ENCODE measurements around the gene CEMIP2. TPM values are rescaled to one million over a fixed set of nuclear protein-coding genes. Genes with fewer than 3 reads are reported as not detected.

The CEMIP2 gene
- total and polyA plus RNA-seq, 8 donors: 12.4 to 218 (median 59.8) TPM

DNA sequence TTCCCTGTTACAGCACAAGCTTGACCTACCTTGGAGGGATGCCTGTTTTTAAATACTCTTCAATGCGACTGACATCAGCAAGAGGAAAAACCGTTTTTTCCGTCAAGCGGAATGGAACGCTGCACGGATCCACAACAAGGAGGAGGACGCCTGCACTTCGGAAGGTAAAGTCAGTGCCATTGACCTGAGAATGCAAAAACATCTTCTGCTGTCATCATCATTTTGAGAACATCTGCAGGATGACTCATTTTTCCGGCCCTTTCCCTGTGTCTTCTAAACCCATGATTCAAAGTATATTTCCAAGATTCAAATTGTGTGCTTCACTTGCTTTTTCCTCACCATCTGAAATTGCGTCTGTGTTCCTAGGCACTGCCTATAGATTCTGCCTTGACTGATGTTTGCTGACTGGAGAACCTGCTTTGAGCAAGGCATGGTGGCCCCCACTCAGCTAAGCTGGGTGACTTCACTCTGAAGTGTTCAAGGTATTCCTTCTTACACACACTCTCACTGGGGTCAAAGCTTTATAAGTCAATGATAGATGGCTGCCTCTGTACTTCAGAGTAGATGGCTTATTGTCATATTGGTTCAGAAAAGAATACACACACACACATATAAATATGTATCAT is 78.1 kb downstream of the CEMIP2 start:
- H3K36me3 ChIP-seq: peaks cover 39 to 99% (median 83%) of the 10 kb centered on the region in 4 donors
- H3K27ac ChIP-seq: no peak overlapping the region
- no peaks in the 10 kb centered on the region for H3K9me3 ChIP-seq
- H3K27me3 ChIP-seq: no peaks in the 10 kb centered on the region
- TF ChIP-seq POLR2A (IDR thresholded peaks at IDR 0.05) (no peak), EP300 (IDR thresholded peaks at IDR 0.05) (no peak), POLR2AphosphoS5 (IDR thresholded peaks at IDR 0.05) (peak in 1 of 3 donors; percentile 2), CTCF (IDR thresholded peaks at IDR 0.05) (no peak)
- intact Hi-C loops (cut with DNase I; ENCODE audit: low total_unique reads): no loop called here
- H3K4me3 ChIP-seq: no peak overlapping the region
- 92 to 96% (median 95%) methylated on average over 10 of the region's 10 CpGs for WGBS, 5 donors
- DNase-seq: no peak
- H3K4me1 ChIP-seq: peaks cover 0 to 9% (median 2%) of the 10 kb centered on the region in 4 donors

DNA sequence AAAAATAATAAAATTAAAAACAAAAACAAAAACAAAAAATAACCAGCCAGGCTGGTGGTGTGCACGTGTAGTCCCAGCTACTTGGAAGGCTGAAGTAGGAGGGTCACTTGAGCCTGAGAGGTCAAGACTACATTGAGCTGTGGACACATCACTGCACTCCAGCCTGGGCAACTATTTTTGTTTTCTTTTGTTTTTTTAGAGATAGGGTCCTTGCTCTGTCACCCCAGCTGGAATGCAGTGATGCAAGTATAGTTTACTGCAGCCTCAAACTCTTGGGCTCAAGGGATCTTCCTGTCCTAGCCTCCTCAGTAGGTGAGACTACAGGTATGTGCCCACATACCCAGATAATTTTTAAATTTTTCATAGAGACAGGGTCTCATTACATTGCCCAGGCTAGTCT is 80.6 kb downstream of the CEMIP2 start:
- no peak overlapping the region for H3K4me3 ChIP-seq
- intact Hi-C loops (cut with DNase I; ENCODE audit: low total_unique reads): no loop called here
- H3K27me3 ChIP-seq: no peaks in the 10 kb centered on the region
- H3K4me1 ChIP-seq: peaks cover 0 to 24% (median 6%) of the 10 kb centered on the region in 4 donors
- no peaks in the 10 kb centered on the region for H3K9me3 ChIP-seq
- no peak overlapping the region for H3K27ac ChIP-seq
- DNase-seq: no peak
- H3K36me3 ChIP-seq: peaks cover 34 to 96% (median 77%) of the 10 kb centered on the region in 4 donors
- WGBS, 5 donors: 58 to 80% (median 63%) methylated on average over 1 of the region's 1 CpG
- no peak for TF ChIP-seq CTCF (IDR thresholded peaks at IDR 0.05)
- no peak for TF ChIP-seq POLR2AphosphoS5 (IDR thresholded peaks at IDR 0.05)
- no peak for TF ChIP-seq POLR2A (IDR thresholded peaks at IDR 0.05)
- TF ChIP-seq EP300 (IDR thresholded peaks at IDR 0.05): no peak

DNA sequence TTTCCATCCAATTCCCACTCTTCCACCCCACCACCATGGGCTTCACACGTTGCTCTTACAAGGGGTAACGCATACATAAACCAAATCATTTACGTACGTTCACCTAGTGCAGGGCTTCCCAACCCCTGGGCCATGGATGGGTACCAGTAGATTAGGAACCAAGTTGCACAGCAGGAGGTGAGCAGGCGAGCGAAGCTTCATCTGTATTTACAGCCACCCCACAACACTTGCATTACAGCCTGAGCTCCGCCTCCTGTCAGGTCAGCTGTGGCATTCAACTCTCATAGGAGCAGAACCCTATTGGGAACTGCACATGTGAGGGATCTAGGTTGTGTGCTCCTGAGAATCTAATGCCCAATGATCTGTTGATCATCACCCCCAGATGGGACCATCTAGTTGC is 82.3 kb downstream of the CEMIP2 start:
- DNase-seq: no peak
- H3K36me3 ChIP-seq: peaks cover 32 to 83% (median 75%) of the 10 kb centered on the region in 4 donors
- H3K27me3 ChIP-seq: no peaks in the 10 kb centered on the region
- no peaks in the 10 kb centered on the region for H3K9me3 ChIP-seq
- peaks cover 0 to 36% (median 18%) of the 10 kb centered on the region in 4 donors for H3K4me1 ChIP-seq
- WGBS, 5 donors: 91% methylated on average over 7 of the region's 7 CpGs
- intact Hi-C loops (cut with DNase I; ENCODE audit: low total_unique reads): no loop called here
- H3K27ac ChIP-seq: no peak overlapping the region
- no peak for TF ChIP-seq POLR2A (IDR thresholded peaks at IDR 0.05)
- TF ChIP-seq CTCF (IDR thresholded peaks at IDR 0.05): no peak
- TF ChIP-seq POLR2AphosphoS5 (IDR thresholded peaks at IDR 0.05): no peak
- TF ChIP-seq EP300 (IDR thresholded peaks at IDR 0.05): no peak
- no peak overlapping the region for H3K4me3 ChIP-seq

DNA sequence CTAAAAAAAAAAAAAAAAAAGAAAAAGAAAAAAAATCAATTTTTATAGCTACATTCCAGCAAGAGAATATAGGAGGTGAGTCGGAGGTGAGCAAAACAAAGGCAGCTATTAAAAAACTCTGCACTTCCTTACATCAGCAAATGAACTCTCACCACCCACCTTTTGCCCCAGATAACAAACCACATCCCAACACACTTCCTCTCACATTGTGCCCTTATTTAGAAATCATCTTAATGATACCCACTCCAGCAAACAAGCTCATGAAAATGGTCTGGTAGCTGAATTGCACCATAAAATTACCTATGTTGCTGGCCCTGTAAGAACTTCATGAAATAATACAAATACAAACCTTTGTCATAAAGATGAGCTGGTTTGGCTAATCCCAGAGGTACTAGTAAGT is 82.9 kb downstream of the CEMIP2 start:
- 16 to 53% (median 41%) methylated on average over 1 of the region's 1 CpG for WGBS, 5 donors
- H3K27me3 ChIP-seq: no peaks in the 10 kb centered on the region
- DNase-seq: peak in 1 of 2 donors; percentile 52
- peaks cover 0 to 42% (median 21%) of the 10 kb centered on the region in 4 donors for H3K4me1 ChIP-seq
- H3K27ac ChIP-seq: no peak overlapping the region
- H3K36me3 ChIP-seq: peaks cover 28 to 77% (median 69%) of the 10 kb centered on the region in 4 donors
- intact Hi-C loops (cut with DNase I; ENCODE audit: low total_unique reads): no loop called here
- no peak for TF ChIP-seq POLR2A (IDR thresholded peaks at IDR 0.05)
- no peak for TF ChIP-seq EP300 (IDR thresholded peaks at IDR 0.05)
- no peak for TF ChIP-seq CTCF (IDR thresholded peaks at IDR 0.05)
- no peak for TF ChIP-seq POLR2AphosphoS5 (IDR thresholded peaks at IDR 0.05)
- H3K4me3 ChIP-seq: no peak overlapping the region
- no peaks in the 10 kb centered on the region for H3K9me3 ChIP-seq
